H4 (cell line): Measurements from ENCODE around the gene NUP62. TPM values are rescaled to one million over a fixed set of nuclear protein-coding genes. Genes with fewer than 3 reads are reported as not detected.
"Not testable (repeated sequence)": the region's sequence is repeated elsewhere in the genome, so short reads cannot be mapped to it uniquely, and the experiment has no call there.

Source experiments
- DNase-seq: peaks from one replicate; pipeline ENCODE4 v3.0.0-alpha.2; 2015; ENCODE audit warnings: low spot score
- total RNA-seq: library from RNA; depleted of rRNA; stranded (reverse); fragments of >200 nt; shearing (Covaris generic); gene quantifications from 2 replicates; pipeline ENCODE4 v1.2.3, GENCODE V29; 2014

The NUP62 gene
- total RNA-seq, 1 experiment from 2014 or later: 62.4 TPM

DNA sequence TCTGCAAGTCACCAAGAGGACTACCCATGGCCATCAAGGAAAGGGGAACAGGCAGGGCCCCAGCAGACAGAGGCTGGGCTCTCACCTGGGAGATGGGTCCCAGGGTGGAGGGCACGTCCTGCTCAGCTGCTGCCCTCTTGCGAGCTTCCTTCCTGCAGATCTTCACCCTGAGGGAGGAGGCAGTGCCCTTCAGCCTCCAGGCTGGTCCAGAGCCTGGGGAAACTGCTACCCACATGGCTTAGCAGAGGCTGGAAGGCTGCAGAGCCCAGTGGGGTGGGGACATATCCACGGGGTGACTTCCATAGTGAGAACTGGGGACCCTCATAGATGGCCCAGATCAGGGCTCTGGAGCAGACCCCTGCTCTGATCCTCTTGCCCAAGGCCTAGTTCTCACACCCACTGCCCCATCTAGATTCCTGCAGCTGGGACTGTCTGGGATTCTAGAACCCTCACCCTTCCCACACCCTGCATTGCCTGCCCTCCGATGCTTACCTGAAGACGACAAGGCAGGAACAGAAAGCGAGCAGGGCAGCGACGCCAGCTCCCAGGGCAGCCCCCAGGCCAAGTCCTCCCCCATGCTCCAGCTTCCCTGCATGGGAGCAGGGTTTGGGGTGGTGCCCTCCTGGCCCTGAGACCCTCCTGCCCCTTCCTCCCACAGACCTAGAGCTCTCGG is 22.6 kb upstream of the NUP62 start:
- no peak for DNase-seq

DNA sequence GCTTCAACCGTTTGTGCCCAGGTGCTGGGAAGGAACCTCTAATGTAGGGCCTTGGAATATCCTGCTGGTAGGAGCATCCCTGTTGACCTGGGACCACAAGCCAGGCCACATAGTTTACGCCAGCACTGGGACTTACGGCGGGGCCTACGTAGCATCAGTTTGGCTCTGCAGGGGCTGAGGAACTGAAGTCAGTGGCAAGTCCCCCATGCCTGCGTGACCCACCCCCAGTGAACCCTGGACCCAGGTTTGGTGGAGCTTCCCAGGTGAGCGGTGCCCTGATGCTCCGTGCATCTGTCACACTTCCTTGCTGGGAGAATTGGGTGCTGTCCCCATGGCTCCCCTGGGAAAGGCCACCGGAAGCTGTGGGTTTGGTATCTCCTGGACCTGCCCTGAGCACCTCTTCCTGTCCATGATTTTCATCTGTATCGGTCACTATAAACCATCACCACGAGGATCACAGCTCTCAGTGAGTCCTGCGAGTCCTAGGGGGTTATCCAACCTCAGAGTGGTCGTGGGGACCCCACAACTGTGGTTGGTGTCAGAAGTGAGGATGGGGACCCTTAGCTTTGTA is 21.7 kb upstream of the NUP62 start:
- no peak for DNase-seq

DNA sequence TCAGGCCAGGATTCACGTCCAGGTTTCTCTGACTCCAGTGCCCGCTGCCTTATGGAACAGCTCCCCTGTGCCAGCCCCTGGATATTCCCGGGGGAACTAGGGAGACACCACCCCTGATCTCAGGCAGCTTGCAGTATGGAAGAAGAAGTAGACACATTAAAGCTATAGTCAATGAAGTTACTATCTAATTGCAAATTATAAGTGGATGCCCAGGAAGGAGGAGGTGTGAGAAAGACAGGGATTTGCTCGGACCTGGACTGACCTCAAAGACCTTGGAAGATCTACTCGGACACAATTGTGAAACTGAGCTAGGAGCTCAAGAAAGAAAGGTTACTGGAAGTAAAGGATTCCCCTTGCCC is 21.3 kb upstream of the NUP62 start:
- DNase-seq: no peak

DNA sequence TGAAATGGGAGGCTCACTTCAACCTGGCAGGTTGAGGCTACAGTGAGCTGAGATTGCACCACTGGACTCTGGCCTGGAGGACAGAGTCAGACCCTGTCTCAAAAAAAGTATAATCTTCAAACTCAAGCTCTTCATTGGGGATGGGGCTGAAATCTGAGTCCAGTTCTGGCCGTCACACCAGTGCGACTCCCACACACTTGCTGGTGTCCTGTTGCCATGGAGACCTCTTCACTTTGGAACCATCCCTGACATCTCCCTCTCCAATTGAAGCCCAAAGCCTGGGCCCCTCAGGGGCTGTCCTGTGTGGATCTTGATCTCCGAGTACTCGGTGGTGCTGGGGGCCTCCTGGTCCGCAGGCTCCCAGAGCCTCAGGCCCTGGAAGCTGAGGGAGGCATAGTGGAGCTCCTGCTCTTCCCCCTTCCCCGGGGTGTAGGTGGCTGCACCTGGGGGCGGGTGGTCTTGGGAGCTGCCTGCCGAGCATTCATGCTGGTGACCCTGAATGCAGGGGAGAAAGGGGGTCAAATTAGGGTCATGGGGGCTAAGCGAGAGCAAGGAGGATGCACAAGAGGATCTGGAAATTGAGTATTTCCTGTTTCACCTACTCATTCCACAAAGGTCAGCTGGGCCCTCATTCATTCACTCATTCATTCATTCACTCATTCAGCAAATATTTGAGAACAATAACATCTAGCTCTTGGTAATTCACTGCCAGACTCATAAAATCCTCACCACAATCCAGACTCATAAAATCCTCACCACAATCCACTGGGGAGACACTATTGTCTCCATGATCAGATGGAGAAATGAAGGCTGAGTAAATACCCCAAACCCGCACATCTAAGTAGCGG is 20.7 kb upstream of the NUP62 start:
- DNase-seq: no peak

DNA sequence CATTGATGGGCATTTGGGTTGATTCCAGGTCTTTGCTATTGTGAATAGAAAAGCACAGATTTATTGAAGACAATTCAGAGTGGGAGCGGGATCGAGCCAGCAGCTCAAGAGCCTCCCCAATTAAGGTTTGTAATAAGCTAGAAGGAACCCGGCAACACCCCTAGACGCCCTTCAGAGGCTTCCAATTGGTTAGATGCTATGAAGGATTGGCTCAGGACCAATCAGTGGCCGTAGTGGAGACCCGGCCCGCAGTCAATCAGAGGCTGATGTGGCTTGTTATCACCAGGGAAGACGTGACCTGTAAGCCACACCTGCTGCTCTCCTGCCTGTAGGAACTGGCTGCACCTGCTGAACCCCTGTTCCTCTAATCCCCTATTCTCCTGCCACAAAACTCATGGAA is 17.1 kb upstream of the NUP62 start:
- no peak for DNase-seq

DNA sequence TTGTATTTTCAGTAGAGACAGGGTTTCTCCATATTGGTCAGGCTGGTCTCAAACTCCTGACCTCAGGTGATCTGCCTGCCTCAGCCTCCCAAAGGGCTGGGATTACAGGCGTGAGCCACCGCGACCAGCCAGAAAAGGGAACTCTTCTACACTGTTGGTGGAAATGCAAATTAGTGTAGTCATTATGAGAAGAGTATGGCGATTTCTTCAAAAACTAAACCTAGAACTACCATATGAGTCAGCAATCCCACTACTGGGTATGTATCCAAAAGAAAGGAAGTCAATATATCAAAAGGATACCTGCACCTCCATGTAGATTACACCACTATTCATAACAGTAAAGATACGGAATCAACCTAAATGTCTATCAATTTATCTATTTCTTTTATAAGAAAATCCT is 15.3 kb upstream of the NUP62 start:
- not testable (repeated sequence) for DNase-seq

DNA sequence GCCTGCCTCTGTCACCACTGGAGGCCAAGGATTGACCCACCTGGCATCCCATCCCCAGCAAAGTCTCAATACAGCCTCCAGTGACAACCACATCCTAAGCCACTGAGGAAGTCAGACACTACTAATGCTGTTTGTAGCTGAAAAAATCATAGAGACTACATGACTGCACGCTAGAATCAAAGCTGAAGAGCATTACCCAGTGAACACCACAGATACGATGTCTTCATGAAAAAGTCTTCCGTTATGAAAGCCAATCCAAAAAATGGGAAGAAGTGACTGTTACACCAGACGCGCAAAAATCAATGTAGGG is 11.1 kb upstream of the NUP62 start:
- DNase-seq: no peak

DNA sequence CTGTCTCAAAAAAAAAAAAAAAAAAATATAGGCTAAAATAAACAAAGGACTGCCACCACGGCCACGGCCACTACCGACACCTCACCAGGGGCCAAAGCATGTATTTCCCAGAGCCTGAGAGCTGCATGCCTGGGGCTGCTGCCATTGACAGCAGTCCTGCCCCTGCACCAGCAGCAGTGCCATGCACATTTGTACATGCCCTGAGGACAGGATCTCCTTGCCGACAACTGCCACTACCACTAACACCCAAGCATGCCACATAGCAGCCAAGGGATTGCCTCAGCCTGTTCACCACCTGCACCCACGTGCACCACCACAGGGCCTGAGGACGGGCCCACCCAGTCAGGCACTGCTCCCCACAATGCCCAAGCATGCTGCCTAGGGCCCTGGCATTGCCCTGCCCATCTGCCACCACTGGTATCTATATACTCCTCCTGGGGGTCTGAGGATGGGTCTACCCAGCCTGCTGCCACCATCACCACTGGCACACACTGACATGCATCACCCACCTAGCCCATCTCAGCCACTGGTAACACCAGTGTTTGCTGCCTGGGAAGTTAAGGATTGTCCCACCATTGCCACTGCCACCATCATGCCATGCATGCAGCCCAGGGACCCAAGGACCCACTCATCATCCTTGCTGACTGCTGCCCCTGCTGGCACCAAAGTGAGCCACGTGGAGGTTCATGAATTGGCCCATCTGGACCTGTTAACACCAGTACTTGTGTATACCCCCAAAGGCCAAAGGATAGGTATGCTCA is 10.6 kb upstream of the NUP62 start:
- no peak for DNase-seq

DNA sequence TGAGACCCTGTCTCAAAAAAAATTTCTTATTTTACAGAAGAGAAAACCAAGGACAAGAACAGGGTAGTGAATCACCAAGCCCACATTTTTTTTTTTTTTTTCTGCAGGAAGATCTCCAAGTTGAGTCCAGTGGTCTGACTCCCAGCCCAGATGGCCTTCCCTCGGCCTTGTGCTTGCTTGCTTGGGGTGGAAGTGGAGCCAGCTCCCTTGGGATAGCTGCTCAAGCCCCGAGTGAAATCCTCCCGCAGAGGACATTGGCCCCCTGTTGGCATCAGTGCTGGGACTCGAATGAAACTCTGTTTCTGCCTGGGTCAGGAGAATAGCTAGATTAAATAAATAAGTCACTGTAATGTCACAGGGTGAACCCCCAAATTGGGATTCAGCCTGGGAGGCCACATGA is 9.4 kb upstream of the NUP62 start:
- no peak for DNase-seq

DNA sequence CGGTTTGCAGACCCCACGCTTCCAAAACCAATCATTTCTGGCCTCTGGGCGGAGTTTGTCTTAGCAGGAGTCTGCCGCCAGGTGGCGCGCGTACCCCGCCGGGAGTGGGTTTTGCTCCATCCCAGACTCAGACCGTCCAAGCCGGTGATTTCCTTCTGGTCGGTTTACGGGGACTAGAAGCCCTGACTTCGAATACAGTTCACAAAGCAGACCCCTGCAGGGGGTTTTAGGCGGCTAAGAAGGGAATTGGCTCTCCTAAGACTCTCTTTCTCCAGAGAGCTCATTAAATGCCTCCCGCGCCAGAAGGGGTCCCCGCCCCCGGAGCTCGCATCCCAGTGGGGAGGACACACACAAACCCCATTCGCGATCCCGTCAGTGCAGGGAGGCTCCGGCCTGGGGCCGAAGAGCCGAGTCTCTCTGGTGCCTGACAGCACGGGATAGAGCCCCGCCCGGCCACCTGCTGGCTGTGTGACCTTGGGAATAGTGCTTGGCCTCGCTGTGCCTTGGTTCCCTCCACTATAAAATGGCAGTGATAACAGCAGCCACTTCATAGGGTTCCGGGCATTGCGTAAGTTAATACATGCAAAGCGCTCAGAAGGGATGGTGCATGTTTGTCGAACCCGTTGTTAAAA is 8.6 kb upstream of the NUP62 start:
- peak; percentile 69 for DNase-seq

DNA sequence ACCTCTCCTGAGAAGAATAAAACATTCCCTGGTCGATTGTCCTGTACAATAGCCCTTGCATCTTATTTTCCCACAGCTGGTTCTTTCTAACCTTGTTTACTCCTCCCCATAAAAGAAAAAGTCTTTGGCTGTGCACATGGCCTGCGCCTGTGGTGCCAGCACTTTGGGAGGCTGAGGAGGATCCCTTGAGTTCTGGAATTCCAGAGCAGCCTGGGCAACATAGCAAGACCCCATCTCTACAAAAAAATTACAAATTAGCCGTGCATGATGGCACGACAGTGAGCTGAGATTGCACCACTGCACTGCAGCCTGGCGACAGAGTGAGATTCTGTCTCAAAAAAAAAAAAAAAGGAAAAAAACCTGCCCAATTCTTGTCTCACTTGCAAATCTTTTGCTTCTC is 7.2 kb upstream of the NUP62 start:
- DNase-seq: no peak

DNA sequence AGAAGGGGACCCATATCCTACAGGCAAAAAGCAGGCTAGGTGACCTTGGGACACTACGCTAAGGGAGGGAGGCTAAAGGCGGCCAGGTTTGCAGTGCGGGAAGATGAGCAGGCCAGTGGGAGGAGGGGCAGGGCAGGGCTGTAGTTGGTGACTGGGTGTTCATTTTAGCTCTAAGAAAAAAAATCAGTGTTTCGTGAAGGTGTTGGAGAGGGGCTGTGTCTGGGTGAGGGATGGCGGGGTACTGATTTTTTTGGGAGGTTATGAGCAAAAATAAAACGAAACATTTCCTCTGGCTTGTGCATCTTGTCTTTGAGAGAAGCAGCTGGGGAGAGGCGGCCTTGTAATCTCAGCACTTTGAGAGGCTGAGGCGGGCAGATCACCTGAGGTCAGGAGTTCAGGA is 4.3 kb upstream of the NUP62 start:
- DNase-seq: no peak

DNA sequence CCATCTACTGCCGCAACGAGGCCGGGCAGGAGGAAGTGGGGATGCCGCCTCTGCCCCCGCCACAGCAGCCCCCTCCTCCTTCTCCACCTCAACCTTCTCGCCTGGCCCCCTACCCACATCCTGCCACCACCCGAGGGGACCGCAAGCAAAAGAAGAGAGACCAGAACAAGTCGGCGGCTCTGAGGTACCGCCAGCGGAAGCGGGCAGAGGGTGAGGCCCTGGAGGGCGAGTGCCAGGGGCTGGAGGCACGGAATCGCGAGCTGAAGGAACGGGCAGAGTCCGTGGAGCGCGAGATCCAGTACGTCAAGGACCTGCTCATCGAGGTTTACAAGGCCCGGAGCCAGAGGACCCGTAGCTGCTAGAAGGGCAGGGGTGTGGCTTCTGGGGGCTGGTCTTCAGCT is 3.4 kb upstream of the NUP62 start:
- DNase-seq: no peak

DNA sequence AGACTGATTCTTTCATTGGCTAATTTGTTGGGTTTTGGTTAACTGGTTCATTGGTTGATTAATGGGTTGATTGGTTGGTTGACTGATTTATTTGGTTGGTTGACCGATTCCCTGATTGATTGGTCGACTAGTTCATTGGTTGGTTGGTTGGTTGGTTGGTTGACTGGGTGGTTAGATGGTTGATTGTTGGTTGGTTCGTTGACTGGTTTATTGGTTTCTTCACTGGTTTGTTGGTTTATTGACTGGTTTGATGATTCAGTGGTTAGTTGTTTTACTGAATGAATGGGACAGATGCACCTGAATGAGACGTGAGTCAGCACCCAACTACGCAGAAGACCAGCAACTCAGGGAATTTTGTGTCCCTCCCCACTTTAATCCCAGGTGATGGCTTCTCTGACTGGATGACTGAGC is 2.7 kb upstream of the NUP62 start:
- no peak for DNase-seq

DNA sequence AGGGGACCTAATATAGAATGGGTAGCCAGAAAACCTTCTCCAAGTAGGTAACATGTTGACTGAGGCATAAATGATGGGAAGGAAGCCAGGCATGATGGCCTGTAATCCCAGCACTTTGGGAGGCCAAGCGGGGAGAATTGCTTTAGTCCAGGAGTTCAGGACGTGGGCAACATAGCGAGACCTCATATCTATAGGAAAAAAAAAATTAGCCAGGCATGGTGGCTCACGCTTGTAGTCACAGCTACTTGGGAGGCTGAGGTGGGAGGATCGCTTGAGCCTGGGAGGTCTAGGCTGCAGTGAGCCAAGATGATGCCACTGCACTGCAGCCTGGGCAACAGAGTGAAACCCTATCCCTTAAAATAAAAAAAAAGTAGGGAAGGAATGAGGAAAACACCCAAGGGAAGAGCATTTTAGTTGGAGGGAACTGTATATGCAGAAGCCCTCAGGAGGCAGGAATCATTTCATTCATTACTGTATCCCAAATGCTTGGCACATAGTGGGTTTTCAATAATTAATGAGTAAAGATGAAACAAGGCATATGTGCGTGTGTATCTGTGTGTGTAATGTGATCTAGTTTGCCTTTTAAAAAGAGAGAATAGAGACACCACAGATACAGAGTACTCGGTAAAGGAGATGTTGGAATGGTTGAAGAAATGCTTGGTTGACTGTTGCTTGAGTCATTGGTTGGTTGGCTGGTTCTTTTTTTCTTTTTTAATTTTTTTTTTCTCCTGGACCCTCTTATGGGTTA is 2.2 kb upstream of the NUP62 start:
- DNase-seq: no peak

DNA sequence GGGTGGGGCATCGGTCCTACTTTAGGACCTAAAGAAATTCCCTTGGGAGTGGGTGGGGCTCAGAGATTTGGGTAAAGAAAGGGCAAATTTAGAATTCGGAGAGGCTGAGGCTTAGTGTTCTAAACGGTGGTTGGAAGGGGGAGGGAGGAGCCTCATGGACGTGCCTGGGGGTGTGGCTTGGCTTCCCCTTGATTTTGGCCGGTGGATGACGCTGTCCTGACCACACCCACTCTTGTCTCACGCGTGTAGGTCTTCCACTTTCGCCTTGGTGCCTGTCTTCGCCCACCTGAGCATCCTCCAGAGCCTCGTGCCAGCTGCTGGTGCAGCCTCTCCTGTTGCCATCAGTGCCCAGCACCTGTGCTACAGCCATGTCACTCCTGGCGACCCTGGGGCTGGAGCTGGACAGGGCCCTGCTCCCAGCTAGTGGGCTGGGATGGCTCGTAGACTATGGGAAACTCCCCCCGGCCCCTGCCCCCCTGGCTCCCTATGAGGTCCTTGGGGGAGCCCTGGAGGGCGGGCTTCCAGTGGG is 1.2 kb upstream of the NUP62 start:
- DNase-seq: no peak

DNA sequence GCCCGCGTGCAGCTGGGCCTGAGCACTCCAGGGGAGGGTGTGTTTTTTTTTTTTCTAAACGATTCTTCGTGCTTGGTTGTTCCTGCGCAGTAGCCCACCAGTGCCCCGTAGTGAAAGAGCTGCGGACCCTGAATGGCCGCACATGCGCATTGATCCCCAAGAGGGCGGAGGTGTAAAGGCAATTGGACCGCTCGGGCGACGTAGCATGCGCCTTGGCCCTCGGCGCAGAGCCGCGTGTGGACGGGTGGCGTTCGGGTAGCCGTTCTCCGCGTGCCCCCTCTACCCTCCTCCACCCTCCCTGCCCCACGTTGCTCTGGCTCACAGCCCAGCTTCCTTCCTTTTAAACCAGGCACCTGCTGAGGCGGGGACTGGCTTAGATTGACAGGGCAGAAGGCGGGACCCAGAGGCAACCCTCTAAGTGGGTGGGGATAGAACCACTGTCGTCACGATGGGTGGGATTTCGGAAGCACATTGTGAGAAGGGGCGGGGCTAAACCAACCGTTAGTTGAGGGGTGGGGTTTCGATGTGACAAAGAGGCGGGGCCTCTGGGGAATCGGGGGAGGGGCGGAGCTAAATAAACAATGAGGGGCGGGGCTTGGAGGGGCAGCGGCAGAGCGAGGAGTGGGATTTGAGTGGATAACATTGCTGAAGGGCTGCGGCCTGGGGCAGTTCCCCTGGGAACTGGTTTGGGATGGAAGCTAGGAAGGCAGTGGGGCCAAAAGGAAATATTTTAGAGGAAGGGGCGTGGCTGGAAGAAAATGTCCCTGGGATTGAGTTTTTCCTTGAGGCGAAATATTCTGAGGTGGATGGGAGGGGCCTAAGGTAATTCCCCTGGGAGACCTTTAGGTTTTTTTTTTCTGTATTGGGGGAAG is 543 bp upstream of the NUP62 start:
- peak; percentile 96 for DNase-seq

DNA sequence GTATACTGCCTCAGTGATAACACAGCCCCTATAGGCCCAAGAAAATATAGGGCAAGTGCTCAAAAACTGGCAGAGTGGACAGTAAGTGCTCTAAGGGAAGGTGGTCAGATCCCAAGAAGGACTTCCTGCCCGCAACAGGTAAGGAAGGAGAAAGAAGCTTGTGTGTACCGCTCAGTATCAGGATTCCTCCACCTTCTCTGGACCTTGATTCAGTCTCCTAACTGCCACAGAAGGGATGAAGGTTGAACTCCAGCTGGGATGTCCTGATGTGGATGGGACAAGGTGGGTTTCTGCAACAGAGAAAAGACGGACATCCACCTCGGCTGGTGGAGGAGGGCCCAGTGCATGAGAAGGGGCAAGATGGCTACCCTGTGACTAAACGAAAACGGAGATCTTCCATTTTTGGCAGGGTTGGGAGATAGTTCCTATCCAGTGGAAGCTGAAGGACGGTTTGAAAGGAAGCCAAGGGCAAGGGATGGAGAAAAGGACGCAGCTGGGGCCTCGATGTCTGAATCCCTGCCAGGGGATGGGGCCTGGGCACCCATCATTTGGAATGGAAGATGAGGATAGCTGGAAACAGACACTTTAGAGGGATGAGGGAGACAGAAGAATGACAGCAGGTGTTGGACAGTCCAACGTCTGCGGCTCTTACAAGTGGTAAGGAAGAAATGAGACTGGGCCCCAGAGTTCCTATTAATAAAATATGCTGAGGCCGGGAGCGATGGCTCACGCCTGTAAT is 1.6 kb downstream of the NUP62 start:
- no peak for DNase-seq

DNA sequence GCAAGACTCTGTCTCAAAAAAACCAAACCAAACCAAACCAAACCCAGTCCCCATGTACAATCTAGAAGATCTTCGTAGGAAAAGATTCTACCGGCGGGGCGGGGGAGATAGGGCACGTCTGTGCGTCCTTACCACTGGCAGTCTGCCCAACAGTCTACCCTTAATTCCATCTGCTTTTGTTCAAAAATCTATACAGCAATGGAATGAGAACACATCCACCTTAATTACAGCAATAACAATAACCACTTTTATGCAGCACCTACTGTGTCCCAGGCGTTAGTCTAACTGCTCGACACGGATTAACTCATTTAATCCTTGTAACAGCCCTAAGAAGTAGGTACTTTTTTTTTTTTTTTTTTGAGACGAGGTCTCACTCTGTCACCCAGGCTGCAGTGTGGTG is 2.8 kb downstream of the NUP62 start:
- DNase-seq: no peak
